Measurements from ENCODE around the gene TDP1.
A peak's percentile ranks its signal among the peaks of the same experiment; 100 is the strongest.

Gene TDP1

GRCh38 chr14:89911010-89911919 is 44.5 kb upstream of the TDP1 start:
- DNase-seq (ENCODE audit: low read depth): peak; percentile 20
- TF ChIP-seq, protein P1, sequence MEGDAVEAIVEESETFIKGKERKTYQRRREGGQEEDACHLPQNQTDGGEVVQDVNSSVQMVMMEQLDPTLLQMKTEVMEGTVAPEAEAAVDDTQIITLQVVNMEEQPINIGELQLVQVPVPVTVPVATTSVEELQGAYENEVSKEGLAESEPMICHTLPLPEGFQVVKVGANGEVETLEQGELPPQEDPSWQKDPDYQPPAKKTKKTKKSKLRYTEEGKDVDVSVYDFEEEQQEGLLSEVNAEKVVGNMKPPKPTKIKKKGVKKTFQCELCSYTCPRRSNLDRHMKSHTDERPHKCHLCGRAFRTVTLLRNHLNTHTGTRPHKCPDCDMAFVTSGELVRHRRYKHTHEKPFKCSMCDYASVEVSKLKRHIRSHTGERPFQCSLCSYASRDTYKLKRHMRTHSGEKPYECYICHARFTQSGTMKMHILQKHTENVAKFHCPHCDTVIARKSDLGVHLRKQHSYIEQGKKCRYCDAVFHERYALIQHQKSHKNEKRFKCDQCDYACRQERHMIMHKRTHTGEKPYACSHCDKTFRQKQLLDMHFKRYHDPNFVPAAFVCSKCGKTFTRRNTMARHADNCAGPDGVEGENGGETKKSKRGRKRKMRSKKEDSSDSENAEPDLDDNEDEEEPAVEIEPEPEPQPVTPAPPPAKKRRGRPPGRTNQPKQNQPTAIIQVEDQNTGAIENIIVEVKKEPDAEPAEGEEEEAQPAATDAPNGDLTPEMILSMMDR (IDR thresholded peaks at IDR 0.05; ENCODE audit: control insufficient read depth, insufficient read depth, low read depth, low read length, missing control alignments): no peak
- H3K4me3 ChIP-seq (ENCODE audit: control insufficient read depth, low read depth, low read length): no peak overlapping the region

DNA sequence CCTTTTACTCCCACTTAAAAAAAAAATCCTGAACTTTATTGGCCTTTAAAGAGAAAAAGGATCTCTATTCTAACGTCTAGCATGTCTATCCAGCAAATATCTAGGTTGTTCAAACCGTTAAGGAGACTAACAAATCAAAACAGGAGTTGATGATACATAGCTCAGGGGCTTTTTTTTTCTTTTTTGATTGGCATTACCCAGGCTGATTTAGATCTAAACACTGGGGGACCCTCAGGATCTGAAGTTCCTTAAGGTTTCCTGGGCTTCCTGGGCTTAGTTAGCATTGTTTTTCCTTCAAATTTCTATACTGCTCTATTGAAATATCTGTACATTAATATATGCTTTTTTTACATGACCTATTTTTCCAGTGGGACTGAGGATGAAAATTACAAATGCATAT is 43.5 kb upstream of the TDP1 start:
- DNase-seq (ENCODE audit: low read depth): no peak
- no peak overlapping the region for H3K4me3 ChIP-seq (ENCODE audit: control insufficient read depth, low read depth, low read length)
- TF ChIP-seq, protein P1 (IDR thresholded peaks at IDR 0.05; ENCODE audit: control insufficient read depth, insufficient read depth, low read depth, low read length, missing control alignments): no peak

DNA sequence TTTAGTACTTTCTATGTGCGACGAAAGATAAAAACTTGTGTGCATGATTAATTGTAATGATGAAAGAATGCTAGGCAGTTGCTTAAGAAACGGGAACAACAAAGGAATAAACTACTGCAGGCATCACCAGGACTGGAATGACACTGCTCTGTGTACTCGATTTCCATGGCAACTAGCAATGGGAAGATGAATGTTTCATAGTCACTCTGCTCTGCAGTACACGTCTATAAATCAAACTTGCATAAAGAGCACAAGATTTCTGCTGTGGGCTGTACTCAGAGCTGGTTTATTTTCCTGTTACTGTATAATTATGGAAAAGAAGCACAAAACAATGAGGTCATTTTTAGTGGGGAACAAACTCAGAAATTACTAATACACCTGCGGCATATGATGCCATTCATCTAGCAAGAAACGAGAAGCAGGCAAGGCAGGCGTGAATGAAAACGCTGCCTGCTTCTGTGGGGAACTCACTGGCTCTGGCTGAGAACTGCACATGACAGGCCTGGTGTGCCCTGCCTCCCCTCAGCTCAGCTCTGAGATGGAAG is 43.0 kb upstream of the TDP1 start:
- peak; percentile 99 for DNase-seq (ENCODE audit: low read depth)
- TF ChIP-seq, protein P1 (IDR thresholded peaks at IDR 0.05; ENCODE audit: control insufficient read depth, insufficient read depth, low read depth, low read length, missing control alignments): no peak
- no peak overlapping the region for H3K4me3 ChIP-seq (ENCODE audit: control insufficient read depth, low read depth, low read length)

- peak; percentile 31 for DNase-seq (ENCODE audit: low read depth)
- TF ChIP-seq, protein P1 (IDR thresholded peaks at IDR 0.05; ENCODE audit: control insufficient read depth, insufficient read depth, low read depth, low read length, missing control alignments): peak; percentile 82
- no peak overlapping the region for H3K4me3 ChIP-seq (ENCODE audit: control insufficient read depth, low read depth, low read length)
Observed at GRCh38 chr14:89915114-89915878, 40.4 kb upstream of the TDP1 start.

GRCh38 chr14:89918721-89919120 is 37.0 kb upstream of the TDP1 start:
- TF ChIP-seq, protein P1 (IDR thresholded peaks at IDR 0.05; ENCODE audit: control insufficient read depth, insufficient read depth, low read depth, low read length, missing control alignments): no peak

DNA sequence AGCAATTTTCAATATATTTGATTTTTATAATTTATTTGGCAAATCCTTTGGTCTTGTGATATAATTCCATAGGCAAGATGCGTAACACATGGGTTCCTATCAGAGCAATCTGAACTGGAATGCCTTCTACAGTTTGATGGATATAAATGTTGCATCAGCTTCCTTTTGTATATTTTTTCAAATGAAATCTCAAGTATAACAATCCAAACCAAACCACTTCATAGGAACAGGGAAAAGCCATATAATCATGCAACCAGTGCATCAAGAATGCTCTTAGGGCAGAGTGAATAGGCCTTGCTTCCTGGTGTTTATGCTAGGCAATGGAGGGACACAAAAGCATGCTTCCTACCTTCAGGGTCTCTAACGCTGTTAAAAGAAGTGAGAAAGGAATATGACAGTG is 35.7 kb upstream of the TDP1 start:
- TF ChIP-seq, protein P1 (IDR thresholded peaks at IDR 0.05; ENCODE audit: control insufficient read depth, insufficient read depth, low read depth, low read length, missing control alignments): no peak
- DNase-seq (ENCODE audit: low read depth): no peak
- H3K4me3 ChIP-seq (ENCODE audit: control insufficient read depth, low read depth, low read length): no peak overlapping the region

More at GRCh38 chr14:89918721-89919120, 37.0 kb upstream of the TDP1 start:
- no peak for DNase-seq (ENCODE audit: low read depth)
- no peak overlapping the region for H3K4me3 ChIP-seq (ENCODE audit: control insufficient read depth, low read depth, low read length)

All from AG09309 (cell line).